Body of pancreas (tissue), 4 donors: ENCODE results near the gene THOC5.

Experiments used
- POLR2A ChIP-seq, 3 donors: fragments of 450-650 bp; IDR thresholded peaks; one replicate each; pipeline ENCODE4 v1.6.1; 2016; ENCODE audit warnings: antibody characterized with exemption in 3 of 3, mild to moderate bottlenecking in 2 of 3
- TF ChIP-seq, protein P1 (sequence below), 7 experiments: fragments of 450-650 bp in 4 of 7; fragments of 200-600 bp in 3 of 7; sonication (generic) in 3 of 7; IDR thresholded peaks; one replicate each; pipeline ENCODE4 v1.5.1; 2016 to 2019; ENCODE audit warnings: antibody characterized with exemption in 7 of 7

DNA sequence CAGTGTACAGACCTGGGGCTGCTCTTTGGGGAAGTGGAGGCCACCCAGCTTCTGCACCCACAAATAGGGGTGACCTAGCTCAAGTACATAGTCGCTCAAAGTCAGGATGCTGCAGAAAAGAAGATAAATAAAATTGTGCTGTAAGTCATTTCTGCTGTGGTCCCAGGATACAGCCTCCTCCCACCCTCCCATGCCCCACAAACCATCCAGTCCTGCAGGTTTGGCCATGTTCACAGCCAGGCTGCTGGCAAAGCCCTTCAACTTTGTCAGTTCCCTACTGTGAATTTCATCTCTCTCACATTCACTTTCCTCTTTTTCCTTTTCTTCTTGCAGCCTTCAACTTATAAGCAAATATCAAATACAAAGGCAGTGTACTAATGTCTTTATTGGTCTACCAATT is 33.6 kb downstream of the THOC5 start:
- no peak for TF ChIP-seq POLR2A (IDR thresholded peaks at IDR 0.05)
- TF ChIP-seq, protein P1, sequence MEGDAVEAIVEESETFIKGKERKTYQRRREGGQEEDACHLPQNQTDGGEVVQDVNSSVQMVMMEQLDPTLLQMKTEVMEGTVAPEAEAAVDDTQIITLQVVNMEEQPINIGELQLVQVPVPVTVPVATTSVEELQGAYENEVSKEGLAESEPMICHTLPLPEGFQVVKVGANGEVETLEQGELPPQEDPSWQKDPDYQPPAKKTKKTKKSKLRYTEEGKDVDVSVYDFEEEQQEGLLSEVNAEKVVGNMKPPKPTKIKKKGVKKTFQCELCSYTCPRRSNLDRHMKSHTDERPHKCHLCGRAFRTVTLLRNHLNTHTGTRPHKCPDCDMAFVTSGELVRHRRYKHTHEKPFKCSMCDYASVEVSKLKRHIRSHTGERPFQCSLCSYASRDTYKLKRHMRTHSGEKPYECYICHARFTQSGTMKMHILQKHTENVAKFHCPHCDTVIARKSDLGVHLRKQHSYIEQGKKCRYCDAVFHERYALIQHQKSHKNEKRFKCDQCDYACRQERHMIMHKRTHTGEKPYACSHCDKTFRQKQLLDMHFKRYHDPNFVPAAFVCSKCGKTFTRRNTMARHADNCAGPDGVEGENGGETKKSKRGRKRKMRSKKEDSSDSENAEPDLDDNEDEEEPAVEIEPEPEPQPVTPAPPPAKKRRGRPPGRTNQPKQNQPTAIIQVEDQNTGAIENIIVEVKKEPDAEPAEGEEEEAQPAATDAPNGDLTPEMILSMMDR (IDR thresholded peaks at IDR 0.05) = no peak
